Right ventricle myocardium inferior (tissue), 1 donor: Measurements from ENCODE around the gene LYRM9. TPM values are rescaled to one million over a fixed set of nuclear protein-coding genes. Genes with fewer than 3 reads are reported as not detected.

Source experiments
- total RNA-seq: library from RNA; stranded (reverse); fragmentation: NEBNext Ultra II Directional; extraction: Animal tissue kit (Norgen Biotek cat#: 25700); gene quantifications from one replicate; pipeline ENCODE4 v1.2.1, GENCODE V29; 2021
- donor health status: DM: no; HTN: yes; CAD: no; lungs with severe emphysema.

LYRM9 gene
- total RNA-seq, 1 donor from 2014 or later, result 6.7 TPM

Other genes with a start within 250 kb of the LYRM9 start
- 0.22 TPM for gene NOS2, start 92.8 kb downstream of the LYRM9 start, total RNA-seq
- 20.8 TPM for gene NLK, start 149.3 kb upstream of the LYRM9 start, total RNA-seq